Measurements from ENCODE around the gene M1AP.

Gene M1AP

DNA sequence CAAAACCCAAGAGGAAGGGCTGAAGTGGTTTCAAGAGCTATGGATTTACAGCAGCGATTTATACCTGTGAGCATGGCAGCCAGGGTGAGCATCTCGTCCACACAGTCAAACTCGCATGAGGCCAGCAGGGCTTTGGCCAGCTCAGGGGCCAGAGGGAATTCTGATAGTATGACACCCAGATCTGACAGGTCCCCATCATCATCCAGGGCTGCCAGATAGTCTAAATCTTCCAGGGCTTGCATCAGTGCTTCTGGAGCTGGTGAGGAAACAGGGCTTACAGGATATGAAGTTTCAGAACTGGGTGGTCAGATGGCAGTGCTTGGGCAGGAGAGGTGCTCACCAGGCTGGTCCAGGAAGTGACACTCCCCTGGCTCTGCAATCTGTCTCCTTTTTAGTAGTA lies 125.6 kb downstream of the M1AP start:
- DNase-seq = no peak

DNA sequence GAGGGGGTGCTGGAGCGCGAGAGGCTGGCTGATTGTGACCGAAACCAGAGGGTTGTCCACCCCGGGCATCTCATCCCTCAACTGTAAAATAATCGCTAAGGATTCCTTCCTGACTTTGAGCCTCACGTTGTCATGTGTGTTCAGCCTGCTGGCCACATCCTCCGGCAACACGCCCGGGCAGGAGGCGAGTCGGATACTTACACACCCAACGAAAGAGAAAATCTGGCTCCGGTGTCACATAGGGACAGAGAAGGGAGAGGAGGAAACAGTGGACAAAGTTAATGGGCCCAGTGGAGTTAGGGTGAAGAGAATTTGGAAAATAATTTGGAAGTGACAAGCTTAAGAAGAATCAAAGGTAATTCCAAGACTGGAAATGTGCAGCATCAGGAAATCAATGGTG lies 131.5 kb downstream of the M1AP start:
- no peak for DNase-seq

DNA sequence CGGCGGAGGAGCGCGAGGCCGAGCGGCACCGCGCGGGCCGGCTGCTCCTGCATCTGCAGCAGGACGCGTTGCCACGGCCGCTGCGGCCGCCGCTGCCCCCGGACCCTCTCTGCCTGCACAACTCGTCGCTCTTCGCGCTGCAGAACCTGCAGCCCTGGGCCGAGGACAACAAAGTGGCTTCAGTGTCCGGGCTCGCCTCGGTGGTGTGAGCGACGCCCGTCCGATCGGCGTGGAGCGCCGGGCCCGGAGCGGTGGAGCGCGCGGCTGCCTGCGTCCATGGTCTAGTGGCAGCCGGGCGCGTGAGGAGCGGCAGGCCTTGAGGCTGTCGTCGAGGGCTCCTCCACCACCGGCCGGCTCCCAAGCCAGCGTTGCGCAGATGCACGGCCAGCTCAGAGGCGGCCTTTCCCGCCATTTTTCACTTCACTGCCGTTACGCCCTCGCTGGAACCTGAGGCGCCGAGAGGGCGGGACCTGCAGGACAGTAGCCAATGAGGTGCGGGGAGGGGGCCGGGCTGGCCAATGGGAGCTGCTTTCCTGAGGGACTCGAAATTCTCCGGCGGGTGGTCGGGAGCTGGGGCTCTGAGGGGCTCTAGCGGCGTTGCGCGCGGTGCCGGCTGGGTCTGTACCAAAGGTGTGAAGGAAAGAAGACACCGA lies 132.0 kb downstream of the M1AP start:
- DNase-seq = no peak

DNA sequence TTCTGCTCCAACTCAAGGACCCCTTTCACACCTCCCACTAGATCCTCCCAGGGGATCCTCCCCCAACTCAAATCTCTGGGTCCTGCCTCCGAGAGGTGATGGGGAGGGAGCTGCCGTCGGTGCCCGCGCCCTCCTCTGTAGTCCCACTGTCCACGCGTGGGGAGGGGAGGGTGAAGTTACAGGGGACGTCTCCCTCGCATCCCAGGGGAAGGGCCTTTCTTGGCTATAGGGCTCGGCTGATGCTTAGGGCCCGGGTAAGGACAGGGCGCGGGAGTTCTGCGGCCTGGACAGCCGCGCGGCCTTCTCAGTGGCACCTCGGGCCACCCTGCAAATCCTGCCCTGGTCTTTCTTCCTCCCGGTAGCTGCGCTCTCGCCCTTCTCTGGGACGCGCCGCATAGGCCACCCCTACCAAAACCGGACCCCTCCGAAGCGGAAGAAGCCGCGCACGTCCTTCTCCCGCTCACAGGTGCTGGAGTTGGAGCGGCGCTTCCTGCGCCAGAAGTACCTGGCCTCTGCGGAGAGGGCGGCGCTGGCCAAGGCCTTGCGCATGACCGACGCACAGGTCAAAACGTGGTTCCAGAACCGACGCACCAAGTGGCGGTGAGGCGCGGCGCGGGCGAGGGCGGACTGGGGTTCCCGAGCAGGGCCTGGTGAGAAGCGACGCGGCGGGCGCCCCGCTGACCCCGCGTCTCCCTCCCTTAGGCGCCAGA lies 132.7 kb downstream of the M1AP start:
- no peak for DNase-seq

DNA sequence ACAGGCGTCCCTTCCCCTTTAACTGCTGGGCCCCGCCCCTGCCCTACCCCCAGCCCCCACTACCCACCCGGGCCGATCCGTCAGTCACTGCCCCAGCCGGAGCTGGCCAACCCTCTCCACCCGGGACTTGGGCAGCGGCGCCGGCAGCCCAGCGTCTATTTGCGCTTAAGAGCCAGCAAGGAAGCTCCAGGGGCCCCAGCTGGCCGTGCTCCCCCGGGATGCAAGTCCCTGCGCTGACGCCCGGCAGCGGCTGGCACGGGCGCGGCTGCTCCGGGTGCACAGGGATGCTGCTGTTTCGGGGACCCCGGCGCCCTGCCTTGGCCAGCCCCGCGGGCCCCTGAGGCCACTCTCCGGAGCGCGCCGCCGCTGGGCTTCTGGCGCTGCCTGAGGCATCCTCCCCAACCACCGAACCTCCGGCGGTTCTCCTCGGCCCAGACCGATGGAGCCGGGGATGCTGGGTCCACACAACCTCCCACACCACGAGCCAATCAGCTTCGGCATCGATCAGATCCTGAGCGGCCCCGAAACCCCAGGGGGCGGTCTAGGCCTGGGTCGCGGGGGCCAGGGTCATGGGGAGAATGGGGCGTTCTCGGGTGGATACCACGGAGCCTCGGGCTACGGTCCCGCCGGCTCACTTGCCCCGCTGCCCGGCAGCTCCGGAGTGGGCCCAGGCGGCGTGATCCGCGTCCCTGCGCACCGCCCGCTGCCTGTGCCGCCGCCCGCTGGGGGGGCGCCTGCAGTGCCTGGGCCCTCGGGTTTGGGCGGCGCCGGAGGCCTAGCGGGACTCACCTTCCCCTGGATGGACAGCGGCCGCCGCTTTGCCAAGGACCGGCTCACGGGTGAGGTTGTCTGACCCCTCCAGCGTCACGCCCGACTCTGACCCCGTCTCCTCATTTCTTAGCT lies 133.5 kb downstream of the M1AP start, which contains the start of gene TLX2:
TSS of gene TLX2 (plus strand) at position 83 of the 903 bp plus-strand sequence. CDS start at position 440, 357 bp downstream.
- no peak for DNase-seq

DNA sequence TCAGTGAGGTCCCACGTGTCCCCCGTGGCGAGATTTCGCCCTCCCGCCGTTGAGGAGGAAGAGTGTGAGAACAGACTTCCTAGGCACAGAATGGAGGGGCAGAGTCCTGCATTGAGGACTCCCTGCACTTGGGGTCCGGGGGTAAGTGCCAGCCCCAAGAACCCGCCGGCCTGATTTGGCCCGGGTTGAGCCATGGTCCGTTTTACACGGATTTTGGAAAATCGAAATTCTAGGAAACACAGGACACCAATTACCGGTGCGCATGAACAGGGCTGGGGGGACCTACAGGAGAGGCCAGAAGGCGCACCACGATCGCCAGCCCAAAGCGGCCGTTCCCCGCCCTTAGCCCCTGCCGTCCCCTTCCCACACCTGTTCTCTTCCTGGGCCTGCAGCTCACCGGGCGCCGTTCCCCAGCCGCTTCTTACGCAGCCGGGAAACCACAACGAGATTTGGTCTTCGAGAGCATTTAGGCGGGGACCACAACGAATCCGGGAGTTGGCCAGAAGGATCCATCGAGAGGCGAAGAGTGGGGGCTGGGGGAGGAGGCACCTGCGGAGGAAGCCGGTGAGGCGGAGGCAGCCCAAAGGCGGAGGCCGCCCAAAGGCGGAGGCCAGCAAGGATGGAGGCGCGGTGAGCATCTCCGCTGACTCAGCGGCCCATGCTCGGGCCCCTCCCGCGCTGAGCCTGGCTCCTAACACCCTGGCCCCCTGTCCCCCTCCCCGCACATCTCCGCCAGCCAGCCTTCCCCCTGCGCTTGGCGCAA lies 134.3 kb downstream of the M1AP start:
- DNase-seq = no peak

DNA sequence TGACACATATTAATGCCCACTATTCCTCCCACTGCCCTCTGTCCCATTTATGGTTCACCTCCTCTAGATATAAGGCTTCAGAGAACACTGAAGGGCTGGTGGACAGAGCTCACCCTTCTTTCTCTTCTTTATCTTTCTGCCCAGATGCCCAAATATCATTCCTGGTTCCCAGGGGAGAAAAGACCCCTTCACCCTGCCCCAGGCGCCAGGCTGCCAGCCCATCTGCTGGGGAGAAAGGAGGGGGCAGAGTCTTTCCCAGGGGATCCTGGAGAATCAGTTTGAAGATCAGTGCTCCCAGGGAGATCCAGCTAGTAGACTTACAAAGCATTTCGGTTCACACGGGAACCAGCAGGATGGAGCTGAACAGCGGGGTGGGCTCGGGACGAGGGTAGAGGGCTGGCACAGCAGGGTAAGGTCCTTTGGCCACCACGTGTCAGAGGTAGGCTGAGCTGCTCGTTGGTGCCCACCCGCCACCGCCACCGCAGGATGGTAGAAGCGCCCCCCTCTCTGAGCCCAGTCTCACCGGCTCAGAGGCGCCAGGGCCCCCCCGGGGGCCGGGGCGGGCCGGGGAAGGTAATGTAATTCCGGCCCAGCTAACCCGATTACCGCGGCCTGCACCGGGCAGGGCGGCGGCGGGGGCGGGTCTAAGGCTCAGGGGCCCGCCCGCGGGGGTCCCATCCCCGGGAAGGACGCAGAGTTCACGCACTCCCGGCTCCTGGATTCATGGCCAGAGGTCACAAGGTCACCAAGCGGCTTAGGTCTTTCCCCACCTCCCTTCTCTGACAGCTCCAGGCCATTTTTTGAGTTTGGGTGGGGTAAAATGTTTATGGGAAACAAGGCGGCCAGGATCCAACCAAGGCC lies 135.2 kb downstream of the M1AP start:
- DNase-seq = no peak

DNA sequence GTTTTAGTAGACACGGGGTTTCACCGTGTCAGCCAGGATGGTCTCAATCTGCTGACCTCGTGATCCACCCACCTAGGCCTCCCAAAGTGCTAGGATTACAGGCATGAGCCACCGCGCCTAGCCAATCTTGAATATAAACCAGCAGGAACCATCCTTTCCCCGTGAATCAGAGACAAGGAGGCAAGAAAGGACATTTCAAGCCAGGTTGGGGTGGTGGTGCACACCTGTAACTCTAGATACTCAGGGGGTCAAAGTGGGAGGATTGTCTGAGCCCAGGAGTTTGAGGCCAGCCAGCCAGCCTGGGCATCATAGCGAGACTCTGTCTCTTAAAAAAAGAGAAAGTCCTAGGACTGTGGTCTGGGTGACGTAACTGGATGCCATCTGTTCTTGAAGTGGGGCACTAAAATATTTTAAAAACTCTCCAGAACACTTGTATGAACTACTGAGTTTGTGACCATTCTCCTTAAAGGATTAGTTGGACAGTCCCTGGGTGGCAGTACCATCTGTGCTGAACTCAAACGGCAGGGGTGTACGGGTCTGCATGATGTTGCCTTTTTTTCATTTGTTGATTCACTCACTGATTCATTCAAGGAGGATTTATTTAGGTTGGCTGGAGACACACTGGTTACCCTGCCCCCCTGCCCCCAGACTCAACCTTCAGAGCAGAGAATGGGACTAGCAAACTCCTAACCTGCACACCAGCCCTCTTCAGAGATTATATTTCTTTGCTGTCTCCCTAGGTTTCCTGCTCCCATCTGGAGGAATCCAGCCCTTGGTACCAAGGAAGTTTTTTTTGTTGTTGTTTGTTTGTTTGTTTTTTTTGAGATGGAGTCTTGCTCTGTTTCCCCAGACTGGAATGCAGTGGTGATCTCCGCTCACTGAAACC lies 136.8 kb downstream of the M1AP start:
- no peak for DNase-seq

DNA sequence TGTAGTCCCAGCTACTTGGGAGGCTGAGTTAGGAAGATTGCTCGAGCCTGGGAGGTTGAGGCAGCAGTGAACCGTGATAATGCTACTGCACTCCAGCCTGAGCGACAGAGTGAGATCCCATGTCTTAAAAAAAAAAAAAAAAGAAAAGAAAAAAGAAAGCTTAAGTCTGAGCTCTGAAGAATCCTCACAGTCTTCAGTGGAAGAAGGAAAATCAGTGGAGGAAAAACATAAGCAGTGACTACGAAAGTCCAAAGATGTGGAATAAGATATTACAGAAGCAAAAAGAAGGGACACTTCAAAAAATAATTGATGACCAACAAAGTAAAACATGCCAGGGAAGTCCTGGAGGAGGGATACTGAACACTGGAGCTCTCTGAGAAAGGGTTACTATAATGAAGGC lies 137.9 kb downstream of the M1AP start:
- DNase-seq = no peak

DNA sequence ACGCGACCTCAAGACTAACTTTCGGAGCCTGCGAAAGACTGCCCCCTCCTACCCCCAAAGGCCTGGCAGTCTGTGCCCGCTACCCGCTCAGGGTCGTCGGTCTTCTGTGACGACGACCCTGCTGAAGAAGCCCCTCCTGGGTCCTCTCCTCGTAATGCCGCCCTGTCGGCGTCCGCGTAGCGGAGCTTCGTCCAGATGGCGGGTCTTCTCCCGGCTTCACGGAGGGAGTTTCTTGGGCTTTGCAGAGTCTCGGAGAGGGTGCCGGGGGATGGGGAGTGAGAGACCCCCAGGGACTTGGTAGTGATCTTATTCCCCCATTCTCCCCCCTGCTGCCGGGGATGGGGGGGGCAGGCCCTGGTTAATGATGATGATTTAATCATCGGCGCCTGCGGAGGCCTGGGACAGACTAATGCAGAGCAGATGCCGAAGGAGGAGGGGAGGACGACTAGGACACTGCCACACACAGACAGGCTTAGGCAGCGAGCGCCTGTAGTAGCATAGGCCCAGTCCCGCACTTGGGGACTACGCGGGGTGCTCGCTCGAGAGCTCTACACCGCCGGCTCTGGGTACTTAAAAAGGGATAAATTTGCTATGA lies 140.1 kb downstream of the M1AP start:
- peak in 1 of 2 experiments; percentile 39 for DNase-seq

All from SHP77 (cell line).